Tibial nerve (tissue), 4 donors: ENCODE data around the gene NPLOC4.

ENCODE experiments used
- CTCF ChIP-seq, 5 experiments: fragments of 200-600 bp in 3 of 5; fragments of 450-650 bp in 2 of 5; sonication (generic) in 3 of 5; IDR thresholded peaks; one replicate each; pipeline ENCODE4 v1.5.1; 2016 to 2019; ENCODE audit warnings: antibody characterized with exemption in 5 of 5, mild to moderate bottlenecking in 3 of 5, moderate library complexity in 2 of 5
- EP300 ChIP-seq, 2 donors: sonication (generic); formaldehyde crosslinking; IDR thresholded peaks; one replicate each; pipeline ENCODE4 v1.6.1; 2017; ENCODE audit warnings: antibody characterized with exemption in 2 of 2, mild to moderate bottlenecking in 1 of 2
- POLR2A ChIP-seq, 2 donors: fragments of 450-650 bp; IDR thresholded peaks; one replicate each; pipeline ENCODE4 v1.6.1; 2017; ENCODE audit warnings: antibody characterized with exemption in 2 of 2, mild to moderate bottlenecking in 2 of 2, moderate library complexity in 2 of 2

DNA sequence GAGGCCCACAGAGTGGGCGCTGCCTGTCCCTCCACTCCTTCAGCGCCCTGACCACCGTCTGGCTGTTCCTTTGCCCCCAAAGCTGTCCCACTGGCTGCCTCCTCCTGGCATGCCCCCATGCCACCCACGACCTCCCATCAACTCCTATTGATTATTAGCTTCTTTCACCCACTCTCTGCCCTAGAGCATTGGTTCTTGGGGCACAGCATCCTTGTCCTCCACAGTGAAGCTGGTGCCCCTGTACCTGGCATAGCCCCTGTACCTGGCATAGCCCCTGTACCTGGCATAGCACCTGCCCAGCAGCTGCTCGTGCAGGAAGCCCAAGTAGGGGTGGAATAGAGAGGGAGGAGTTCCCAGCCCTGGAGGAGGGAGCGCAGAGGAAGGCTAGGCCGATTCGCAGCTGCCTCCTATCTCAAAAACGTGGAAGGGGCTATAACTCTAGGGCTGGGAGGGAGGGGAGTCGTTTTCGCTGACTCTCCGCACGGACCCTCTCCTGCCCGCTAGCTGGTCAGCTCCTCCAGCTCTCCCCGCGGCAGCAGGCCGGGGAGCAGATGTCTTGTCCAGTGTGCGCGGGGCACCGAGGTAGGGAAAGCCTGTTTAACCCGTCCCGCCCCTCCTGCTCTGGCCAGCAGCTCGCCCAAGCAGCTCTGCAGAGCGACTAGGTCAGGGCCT, 118.7 kb downstream of the NPLOC4 start:
- TF ChIP-seq CTCF (IDR thresholded peaks at IDR 0.05) (no peak), EP300 (IDR thresholded peaks at IDR 0.05) (no peak), POLR2A (IDR thresholded peaks at IDR 0.05) (no peak)
